A673 (cell line): Measurements from ENCODE around the gene SDK1.

ENCODE experiments used
- EZH2 ChIP-seq: fragments of 200-600 bp; sonication (generic); IDR thresholded peaks from 2 replicates; pipeline ENCODE4 v1.6.1; 2017; ENCODE audit warnings: borderline replicate concordance, low read depth, mild to moderate bottlenecking, mixed read lengths, antibody characterized with exemption, low read length; ENCODE audit not compliant: poor library complexity, severe bottlenecking
- TF ChIP-seq, protein P1 (sequence below): fragments of 300-800, 200-600 bp; sonication (generic); conservative IDR thresholded peaks from 2 replicates; pipeline ENCODE4 v1.5.1; 2017; ENCODE audit warnings: low read depth, mild to moderate bottlenecking, antibody characterized with exemption, low read length, moderate library complexity, mixed read lengths

DNA sequence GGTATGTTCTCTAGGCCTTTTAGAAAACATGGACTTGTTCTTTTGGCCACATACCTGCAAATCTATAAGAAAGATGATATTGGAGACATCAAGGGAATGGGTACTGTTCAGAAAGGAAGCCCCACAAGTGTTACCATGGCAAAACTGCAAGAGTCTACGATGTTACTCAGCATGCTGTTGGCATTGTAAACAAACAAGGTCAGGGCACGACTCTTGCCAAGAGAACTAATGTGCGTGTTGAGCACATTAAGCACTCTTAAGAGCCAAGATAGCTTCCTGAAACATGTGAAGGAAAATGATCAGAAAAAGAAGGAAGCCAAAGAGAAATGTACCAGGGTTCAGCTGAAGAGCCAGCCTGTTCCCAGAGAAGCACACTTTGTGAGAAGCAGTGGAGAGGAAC lies 37.1 kb downstream of the SDK1 start:
- TF ChIP-seq, protein P1, sequence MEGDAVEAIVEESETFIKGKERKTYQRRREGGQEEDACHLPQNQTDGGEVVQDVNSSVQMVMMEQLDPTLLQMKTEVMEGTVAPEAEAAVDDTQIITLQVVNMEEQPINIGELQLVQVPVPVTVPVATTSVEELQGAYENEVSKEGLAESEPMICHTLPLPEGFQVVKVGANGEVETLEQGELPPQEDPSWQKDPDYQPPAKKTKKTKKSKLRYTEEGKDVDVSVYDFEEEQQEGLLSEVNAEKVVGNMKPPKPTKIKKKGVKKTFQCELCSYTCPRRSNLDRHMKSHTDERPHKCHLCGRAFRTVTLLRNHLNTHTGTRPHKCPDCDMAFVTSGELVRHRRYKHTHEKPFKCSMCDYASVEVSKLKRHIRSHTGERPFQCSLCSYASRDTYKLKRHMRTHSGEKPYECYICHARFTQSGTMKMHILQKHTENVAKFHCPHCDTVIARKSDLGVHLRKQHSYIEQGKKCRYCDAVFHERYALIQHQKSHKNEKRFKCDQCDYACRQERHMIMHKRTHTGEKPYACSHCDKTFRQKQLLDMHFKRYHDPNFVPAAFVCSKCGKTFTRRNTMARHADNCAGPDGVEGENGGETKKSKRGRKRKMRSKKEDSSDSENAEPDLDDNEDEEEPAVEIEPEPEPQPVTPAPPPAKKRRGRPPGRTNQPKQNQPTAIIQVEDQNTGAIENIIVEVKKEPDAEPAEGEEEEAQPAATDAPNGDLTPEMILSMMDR, result no peak
- no peak for TF ChIP-seq EZH2
